Stomach smooth muscle (tissue), 2 donors: Measurements from ENCODE around the gene PCNT.

Experiments used
- H3K27ac ChIP-seq: one replicate; pipeline ENCODE4 v1.7.0; 2013; ENCODE audit warnings: mild to moderate bottlenecking, low read length, inconsistent platforms
- H3K27me3 ChIP-seq, 2 donors: one replicate each; pipeline ENCODE4 v1.7.0; 2013; ENCODE audit warnings: low read length in 2 of 2; ENCODE audit not compliant: insufficient read depth in 2 of 2, control insufficient read depth in 1 of 2
- H3K36me3 ChIP-seq, 2 donors: one replicate each; pipeline ENCODE4 v1.7.0; 2013; ENCODE audit warnings: low read length in 2 of 2; ENCODE audit not compliant: control insufficient read depth in 2 of 2, insufficient read depth in 2 of 2
- H3K4me1 ChIP-seq: one replicate; pipeline ENCODE4 v1.7.0; 2013; ENCODE audit warnings: low read length; ENCODE audit not compliant: control insufficient read depth, insufficient read depth
- H3K4me3 ChIP-seq, 2 donors: one replicate each; pipeline ENCODE4 v1.7.0; 2013; ENCODE audit warnings: low read length in 2 of 2
- H3K9ac ChIP-seq, 2 donors: one replicate each; pipeline ENCODE4 v1.7.0; 2013; ENCODE audit warnings: low read length in 2 of 2, mild to moderate bottlenecking in 1 of 2
- H3K9me3 ChIP-seq, 2 donors: one replicate each; pipeline ENCODE4 v1.7.0; 2013; ENCODE audit warnings: low read length in 2 of 2; ENCODE audit not compliant: control insufficient read depth in 2 of 2
- donor health status: healthy.
- donor health status: Pancreatic carcinoma.

PCNT gene

DNA sequence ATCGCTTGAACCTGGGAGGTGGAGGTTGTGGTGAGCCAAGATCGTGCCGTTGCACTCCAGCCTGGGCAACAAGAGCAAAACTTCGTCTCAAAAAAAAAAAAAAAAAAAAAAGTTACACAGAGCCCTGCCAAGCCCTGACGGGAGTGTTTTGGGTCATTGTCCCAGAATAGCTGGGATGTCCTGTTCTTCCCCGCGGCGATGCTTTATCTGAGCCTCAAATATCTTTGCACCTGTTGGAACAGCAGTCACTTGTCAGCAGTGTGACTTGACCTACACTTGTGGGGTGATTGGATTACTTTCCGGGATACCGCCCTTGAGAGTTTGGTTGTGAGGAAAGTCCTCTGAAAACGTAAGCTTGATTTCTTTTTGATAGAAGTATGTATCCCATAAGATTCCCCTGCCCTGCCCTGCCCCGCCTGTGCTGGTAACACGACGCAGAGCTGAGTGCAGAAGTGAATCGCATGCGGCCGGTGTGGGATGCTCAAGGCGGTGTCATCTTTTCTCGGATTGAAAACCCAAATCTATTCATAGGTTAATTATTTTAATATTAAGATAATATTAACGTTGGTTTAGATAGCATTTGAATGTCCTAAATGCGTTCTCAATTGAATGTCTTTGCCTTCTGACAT is 50.9 kb downstream of the PCNT start:
- Histone ChIP-seq H3K27ac (no peak overlapping the region), H3K4me1 (no peaks in the 10 kb centered on the region), H3K9ac (no peak overlapping the region), H3K27me3 (no peaks in the 10 kb centered on the region), H3K4me3 (no peak overlapping the region), H3K36me3 (peaks cover 6 to 11% of the 10 kb centered on the region in 2 donors), H3K9me3 (no peaks in the 10 kb centered on the region)

- Histone ChIP-seq H3K9me3 (no peaks in the 10 kb centered on the region), H3K27ac (no peak overlapping the region), H3K9ac (no peak overlapping the region), H3K4me1 (no peaks in the 10 kb centered on the region), H3K36me3 (peaks cover 6 to 11% of the 10 kb centered on the region in 2 donors), H3K27me3 (no peaks in the 10 kb centered on the region), H3K4me3 (no peak overlapping the region)
These were observed 51.7 kb downstream of the PCNT start for GRCh38 chr21:46375560-46376230.

DNA sequence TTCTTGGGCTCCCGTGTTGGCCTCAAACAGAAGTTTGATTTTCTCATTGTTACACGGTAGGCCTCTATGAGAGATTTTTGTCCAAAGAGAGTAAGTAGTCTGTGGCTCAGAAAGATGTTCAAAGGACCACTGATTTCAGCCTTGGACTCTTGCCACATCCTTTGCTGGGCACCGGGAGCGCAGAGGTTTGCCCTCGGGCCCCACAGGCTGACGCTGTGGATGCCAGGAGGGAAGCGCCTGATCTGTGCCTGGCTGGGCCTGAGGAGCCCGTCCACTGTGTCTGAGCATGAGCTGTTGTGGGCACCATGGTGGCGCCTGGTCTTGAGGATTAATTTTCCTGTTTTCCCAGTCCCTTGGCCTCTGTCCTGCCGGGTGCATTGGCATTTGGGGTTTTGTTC is 52.3 kb downstream of the PCNT start:
- Histone ChIP-seq H3K4me3 (no peak overlapping the region), H3K27ac (no peak overlapping the region), H3K27me3 (no peaks in the 10 kb centered on the region), H3K9me3 (no peaks in the 10 kb centered on the region), H3K4me1 (no peaks in the 10 kb centered on the region), H3K9ac (no peak overlapping the region), H3K36me3 (peaks cover 6 to 11% of the 10 kb centered on the region in 2 donors)

GRCh38 chr21:46376856-46377453 is 53.0 kb downstream of the PCNT start:
- peaks cover 2 to 8% of the 10 kb centered on the region in 2 donors for H3K36me3 ChIP-seq
- no peak overlapping the region for H3K4me3 ChIP-seq
- no peaks in the 10 kb centered on the region for H3K27me3 ChIP-seq
- no peak overlapping the region for H3K9ac ChIP-seq
- H3K27ac ChIP-seq = no peak overlapping the region
- H3K4me1 ChIP-seq = no peaks in the 10 kb centered on the region
- no peaks in the 10 kb centered on the region for H3K9me3 ChIP-seq

GRCh38 chr21:46377789-46378188 is 53.8 kb downstream of the PCNT start:
- Histone ChIP-seq H3K9ac (no peak overlapping the region), H3K4me3 (no peak overlapping the region), H3K27ac (no peak overlapping the region), H3K4me1 (no peaks in the 10 kb centered on the region), H3K36me3 (peaks cover 0 to 7% of the 10 kb centered on the region in 2 donors), H3K9me3 (no peaks in the 10 kb centered on the region), H3K27me3 (no peaks in the 10 kb centered on the region)

DNA sequence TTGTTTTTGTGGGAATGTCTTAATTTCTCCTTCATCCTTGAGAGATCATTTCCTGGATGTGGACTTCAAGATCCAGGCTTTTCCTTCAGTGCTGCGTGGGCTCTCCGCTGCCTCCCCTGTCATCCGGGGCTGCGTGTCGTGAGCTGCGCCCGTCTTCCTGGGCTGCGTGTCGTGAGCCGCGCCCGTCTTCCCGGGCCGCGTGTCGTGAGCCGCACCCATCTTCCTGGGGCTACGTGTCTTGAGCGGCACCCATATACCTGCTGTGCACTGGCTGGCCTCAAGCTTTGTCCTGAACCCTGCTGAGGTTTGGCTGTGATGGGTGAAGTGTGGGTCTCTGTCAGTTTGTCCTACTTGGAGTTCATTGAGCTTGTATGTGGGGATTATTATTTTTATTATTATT is 55.1 kb downstream of the PCNT start:
- Histone ChIP-seq H3K27ac (no peak overlapping the region), H3K4me3 (no peak overlapping the region), H3K27me3 (no peaks in the 10 kb centered on the region), H3K36me3 (peaks cover 0 to 6% of the 10 kb centered on the region in 2 donors), H3K9me3 (no peaks in the 10 kb centered on the region), H3K4me1 (no peaks in the 10 kb centered on the region), H3K9ac (no peak overlapping the region)

DNA sequence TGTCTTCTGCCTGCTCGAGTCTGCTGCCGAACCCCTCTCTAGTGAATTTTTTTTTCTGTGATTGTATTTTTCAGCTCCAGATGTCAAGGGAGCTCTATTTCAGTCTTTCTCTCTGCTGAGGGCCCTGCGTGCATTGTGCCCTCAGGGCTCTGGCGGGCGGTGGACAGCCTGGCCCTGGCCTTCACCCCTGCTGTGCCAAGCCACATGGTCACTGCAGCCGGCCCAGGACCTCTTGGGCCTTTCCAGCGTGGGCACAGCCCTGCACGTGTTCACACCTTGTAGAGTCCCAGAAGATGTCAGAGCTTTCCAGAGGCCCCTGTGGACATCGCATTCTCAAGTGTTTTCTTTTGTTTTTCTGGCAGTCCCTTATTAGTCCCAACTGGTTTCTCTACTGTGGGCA is 55.7 kb downstream of the PCNT start:
- Histone ChIP-seq H3K4me1 (no peaks in the 10 kb centered on the region), H3K4me3 (no peak overlapping the region), H3K36me3 (peaks cover 4 to 7% of the 10 kb centered on the region in 2 donors), H3K27ac (no peak overlapping the region), H3K27me3 (no peaks in the 10 kb centered on the region), H3K9me3 (no peaks in the 10 kb centered on the region), H3K9ac (no peak overlapping the region)

DNA sequence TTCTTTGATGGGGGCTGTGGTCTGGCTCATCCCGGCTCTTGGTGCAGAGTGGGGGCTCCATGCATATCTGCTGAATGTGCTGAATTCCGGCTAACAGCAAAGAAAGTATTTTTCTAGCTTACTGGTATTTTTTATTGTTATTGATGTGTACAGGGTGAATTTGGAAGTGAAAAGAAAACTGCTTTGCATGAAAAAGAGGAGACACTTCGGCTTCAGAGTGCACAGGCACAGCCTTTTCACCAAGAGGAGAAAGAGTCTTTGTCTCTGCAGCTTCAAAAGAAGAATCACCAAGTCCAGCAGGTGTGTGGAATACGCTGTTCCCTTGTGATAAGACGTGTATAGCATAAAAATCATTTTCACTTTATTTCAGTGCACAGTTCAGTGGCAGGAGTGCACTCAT is 57.6 kb downstream of the PCNT start:
- H3K9ac ChIP-seq = no peak overlapping the region
- H3K9me3 ChIP-seq = no peaks in the 10 kb centered on the region
- H3K27ac ChIP-seq = no peak overlapping the region
- peaks cover 4 to 16% of the 10 kb centered on the region in 2 donors for H3K36me3 ChIP-seq
- no peaks in the 10 kb centered on the region for H3K4me1 ChIP-seq
- H3K4me3 ChIP-seq = no peak overlapping the region
- H3K27me3 ChIP-seq = no peaks in the 10 kb centered on the region

DNA sequence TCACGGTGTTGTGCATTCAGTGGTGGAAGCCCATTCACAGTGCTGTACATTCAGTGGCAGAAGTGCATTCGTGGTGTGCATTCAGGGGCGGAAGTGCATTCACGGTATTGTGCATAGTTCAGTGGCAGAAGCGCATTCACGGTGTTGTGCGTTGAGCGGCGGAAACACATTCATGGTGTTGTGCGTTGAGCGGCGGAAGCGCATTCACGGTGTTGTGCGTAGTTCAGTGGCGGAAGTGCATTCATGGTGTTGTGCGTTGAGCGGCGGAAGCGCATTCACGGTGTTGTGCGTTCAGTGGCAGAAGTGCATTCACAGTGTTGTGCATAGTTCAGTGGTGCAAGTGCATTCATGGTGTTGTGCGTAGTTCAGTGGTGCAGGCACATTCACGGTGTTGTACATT is 60.6 kb downstream of the PCNT start:
- Histone ChIP-seq H3K9ac (no peak overlapping the region), H3K4me1 (no peaks in the 10 kb centered on the region), H3K27ac (no peak overlapping the region), H3K9me3 (no peaks in the 10 kb centered on the region), H3K36me3 (peaks cover 7 to 22% of the 10 kb centered on the region in 2 donors), H3K4me3 (no peak overlapping the region), H3K27me3 (no peaks in the 10 kb centered on the region)

- Histone ChIP-seq H3K27ac (no peak overlapping the region), H3K4me3 (no peak overlapping the region), H3K9me3 (no peaks in the 10 kb centered on the region), H3K9ac (no peak overlapping the region), H3K27me3 (no peaks in the 10 kb centered on the region), H3K4me1 (no peaks in the 10 kb centered on the region), H3K36me3 (peaks cover 7 to 26% of the 10 kb centered on the region in 2 donors)
These were observed 62.1 kb downstream of the PCNT start for GRCh38 chr21:46385846-46386733.
